HG03196 (cell line): ENCODE measurements around the gene CDK5R1.

Source experiments
- ATAC-seq: cut with Tn5 transposase; IDR thresholded peaks from one replicate; pipeline ENCODE4 v1.9.1; 2021; ENCODE audit not compliant: unreplicated experiment

CDK5R1 gene

DNA sequence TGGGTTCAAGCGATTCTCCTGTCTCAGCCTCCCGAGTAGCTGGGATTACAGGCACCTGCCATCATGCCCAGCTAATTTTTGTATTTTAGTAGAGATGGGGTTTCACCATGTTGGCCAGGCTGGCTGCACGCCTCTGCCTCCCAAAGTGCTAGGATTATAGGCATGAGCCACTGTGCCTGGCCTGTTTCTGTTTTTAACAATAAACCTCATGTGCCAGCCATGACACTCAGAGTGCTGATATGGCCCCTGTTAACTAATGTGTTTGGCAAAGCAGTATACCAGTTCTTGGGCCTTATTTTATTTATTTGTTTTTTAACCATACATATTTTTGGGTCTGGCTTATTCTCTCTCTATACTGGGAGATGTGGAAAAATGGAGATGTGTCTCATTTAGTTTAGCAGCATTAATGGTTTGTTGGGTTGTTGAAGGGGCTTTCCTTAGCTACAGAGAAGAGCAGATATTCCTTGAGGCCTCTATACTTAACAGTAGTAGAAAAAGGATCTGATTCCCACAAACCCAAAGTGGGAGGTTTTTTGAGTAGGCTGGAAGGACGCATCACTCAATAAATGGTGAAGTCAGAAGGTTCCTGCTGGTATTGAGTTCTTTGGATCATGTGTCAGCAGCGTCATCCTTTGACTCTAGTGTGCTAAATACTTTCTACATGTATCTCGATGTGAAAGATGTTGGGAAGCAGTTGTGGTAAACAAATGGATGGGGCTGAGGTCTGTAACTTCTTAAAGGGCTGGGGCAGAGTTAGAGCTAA is 16.2 kb upstream of the CDK5R1 start:
- no peak for ATAC-seq

DNA sequence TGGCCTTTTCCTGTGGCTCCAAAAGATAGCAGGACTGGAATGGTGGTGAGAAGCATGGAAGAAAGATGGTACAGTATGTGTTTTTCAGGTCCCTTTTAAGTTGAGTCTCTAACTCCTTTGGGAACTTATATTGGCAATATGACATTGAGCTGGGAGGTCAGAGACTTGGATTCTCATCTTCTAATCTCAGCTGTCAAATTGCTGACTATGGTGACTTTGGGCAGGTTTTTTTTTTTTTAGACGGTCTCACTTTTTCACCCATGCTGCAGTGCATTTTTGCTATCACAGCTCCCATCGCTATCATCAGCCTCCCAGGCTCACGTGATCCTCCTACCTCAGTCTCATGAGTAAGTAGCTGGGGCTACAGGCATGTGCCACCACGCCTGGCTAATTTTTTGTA is 15.1 kb upstream of the CDK5R1 start:
- no peak for ATAC-seq

DNA sequence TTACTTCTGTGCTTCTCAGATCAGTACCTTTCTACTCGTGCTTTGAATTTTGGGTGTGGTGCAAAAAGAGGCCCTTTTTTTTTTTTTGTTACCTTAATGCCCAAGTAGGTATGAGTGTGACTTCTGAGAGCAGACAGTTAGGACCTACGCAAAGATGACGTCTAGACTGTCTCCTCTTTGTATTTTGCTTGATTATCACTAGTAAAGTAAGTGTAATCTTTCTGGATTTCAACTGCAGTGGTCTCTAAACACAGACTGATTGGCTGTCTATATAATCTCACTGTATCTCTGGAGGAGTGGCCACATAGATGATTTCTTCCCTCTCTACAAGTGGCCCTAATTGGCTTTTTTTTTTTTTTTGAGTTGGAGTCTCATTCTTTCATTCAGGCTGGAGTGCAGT is 11.5 kb upstream of the CDK5R1 start:
- ATAC-seq: no peak

DNA sequence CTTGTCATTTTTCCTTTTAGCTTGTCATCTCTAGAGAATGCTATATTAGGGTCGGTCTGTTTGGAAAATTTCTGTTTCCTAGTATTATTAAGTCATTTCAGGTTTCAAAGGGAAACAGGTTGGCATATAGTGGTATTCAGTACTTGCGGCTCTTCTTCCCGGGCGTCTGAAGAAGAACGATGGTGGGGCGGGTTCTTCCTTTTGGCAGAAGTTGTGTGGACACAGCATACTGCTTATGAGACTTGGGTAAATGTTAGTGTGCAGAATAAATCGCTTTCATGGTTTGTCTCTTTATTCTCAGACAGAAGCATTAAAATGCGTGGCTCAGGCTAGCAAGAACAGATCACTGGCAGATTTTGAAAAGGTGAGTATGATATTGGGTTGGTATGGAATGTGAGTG is 9.6 kb upstream of the CDK5R1 start:
- ATAC-seq: no peak

DNA sequence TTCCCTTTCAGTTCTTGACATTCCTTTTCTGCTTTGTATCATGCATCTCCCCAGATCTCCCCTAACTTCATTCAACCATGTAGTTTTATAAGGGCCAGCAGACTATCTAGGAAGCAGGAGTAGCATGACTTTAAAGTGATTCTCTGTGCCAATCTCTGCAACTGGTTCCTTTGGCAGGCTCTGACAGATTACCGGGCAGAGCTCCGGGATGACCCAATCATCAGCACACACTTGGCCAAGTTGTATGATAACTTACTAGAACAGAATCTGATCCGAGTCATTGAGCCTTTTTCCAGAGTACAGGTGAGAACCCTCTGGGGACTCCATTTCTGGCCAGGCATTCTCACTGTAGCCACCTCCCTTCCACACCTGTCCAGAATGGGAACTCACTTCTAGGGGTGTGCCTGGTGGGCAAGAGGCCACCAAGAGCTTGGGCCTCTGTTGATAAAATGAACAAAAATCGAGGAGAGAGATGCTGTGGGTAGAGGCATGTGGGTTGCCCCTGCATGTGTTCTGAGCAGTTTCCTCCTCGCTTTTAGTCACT is 7.6 kb upstream of the CDK5R1 start:
- no peak for ATAC-seq

DNA sequence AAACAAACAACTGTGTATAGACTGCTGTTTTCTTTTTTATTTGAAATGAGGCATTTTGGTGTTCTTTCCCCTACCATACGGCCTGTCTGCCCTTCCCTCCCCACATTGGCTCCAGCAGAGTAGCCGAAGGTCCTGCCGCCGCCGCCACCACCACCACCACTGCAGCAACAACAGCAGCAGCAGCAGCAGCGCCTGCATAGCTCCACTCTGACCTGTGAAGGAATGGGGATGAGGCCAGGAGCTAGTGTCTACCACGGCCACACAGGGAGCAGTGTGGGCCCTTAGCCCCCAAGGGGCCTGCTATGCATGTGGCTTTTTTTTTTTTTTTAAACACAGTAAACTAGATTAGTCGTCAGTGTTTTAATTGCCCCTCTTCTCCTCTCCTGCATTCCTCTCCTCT is 5.6 kb upstream of the CDK5R1 start:
- ATAC-seq: no peak

DNA sequence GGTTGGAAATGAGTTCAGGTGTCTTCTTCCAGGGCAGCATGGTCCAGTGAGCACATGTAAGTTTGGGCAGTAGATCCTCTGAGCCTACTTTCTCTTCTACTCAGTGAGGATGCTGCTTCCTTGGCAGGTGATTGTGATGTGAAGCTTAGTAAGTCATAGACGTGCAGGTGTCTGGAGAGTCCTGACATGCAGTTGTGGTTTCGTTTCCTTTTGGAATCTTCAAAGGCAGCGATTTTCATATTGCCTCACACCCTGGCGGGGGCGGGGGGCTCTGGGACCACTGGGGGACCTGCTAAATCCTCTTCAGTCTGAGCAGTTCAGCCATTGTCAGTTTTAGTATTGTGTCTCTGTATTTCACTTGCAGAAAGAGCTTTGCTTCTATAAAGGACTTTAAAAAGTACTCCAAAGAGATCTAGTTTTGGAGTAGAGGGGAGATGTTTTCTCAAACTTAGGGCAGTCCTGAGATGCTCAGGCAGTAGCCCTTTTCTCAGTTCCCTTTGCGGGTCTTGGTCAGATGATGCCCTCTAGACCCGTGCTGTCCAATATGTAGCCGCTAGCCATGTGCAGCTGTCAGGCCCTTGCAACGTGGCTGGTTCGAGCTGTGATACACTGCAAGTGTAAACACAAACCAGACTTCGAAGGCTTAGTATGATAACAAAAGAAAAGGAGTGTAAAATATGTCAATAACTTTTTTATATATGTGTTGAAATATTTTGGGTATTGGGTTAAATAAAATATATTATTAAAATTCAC is 4.0 kb upstream of the CDK5R1 start:
- ATAC-seq: no peak

DNA sequence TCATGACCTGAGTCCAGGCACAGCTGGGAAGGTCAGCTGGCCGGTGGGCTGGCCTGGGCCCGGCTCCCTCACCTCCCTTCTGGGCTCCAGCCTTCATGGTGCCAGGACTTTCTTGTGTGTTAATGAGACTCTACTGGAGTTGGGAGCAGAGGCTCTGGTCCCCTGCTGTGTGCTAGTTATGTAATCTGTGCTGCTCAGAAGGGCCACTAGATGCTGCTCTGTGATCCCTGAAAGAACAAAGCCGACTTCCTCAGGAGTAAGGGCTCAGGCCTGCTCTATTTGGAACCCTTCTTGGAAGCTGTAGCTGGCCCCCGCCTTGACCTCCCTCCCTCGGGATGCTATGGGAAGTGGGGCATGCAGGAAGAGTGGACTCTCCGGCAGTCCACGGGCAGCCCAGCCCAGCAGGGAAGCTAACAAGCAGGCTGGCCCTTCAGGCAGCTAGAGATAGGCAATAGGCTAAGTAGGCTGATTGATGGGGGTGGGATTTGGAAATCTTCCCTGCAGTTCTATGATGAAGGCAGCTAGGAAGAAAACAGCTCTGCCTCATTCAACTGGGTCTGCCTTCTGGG is 3.3 kb upstream of the CDK5R1 start:
- ATAC-seq: no peak

DNA sequence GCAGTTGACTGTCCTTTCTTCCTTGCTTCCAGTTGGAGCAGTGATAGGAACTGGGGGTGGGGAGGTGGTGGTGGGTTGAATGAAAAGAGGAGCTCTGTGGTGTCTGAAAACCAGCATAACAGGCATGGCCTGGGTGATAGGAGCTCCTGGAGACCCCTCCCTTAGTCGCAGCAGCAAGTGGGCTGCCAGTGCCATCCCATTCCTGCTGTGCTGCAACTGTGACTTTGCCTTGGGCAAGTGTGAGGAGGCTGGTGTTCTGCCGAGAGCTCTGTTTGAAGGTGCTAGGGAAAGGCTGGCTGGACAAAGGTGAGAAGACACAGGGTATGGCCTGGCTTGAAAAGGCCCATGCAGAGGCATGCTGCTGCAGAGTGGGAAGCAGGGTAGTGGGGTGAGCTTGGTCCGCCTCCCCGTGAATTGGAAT is 2.7 kb upstream of the CDK5R1 start:
- no peak for ATAC-seq

DNA sequence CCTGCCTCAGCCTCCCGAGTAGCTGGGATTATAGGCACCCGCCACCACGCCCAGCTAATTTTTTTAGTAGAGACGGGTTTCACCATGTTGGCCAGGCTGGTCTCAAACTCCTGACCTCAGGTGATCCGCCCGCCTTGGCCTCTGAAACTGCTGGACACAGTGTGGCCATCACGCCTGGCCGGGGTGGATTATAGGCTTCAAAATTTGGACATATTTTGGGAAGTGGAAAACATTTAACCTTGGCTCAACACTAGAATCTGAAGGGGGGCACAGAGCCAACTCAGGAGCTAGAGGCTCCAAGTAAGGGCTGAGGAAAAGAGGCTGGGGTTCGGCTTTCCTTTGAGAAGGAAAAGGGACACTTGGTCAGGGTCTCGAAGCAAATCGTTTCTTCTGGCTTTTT is 2.2 kb upstream of the CDK5R1 start:
- no peak for ATAC-seq

DNA sequence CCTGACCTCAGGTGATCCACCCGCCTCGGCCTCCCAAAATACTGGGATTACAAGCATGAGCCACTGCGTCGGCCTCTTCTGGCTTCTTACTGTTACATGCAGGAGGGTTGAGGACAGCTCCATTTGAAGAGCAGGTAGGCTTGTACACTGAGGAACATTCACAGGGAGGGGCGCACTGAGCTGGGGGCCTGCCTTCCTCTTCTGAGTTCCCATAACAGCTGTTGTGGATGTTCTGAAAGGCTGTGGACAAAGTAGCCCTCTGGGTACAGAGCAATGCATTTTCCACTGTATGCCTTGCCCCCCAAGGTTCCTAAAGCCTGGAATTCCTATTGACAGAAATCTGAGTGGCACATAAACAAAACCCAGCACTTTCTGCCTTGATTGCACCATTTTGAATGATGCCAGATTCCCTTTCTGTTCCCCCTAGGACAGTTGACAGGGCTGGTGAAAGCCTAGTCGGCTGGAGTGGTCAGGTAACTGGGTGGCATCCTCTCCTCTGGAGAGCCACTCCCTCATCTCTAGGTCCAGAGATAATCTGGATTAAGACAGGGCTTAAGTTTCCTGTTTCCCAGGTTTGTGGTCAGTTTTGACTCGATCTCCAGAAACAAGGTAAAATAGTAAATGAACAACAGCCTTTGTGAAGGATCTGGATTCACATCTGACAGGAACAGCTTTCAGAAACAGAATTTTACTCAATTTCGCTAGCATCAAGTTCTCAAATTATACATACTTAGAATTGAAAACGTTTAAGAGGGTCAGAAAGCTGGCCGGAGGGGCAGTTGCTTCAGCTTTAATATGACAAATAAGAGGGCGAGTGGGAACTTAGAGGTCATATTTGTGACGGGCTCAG is 1.3 kb upstream of the CDK5R1 start:
- ATAC-seq: no peak

DNA sequence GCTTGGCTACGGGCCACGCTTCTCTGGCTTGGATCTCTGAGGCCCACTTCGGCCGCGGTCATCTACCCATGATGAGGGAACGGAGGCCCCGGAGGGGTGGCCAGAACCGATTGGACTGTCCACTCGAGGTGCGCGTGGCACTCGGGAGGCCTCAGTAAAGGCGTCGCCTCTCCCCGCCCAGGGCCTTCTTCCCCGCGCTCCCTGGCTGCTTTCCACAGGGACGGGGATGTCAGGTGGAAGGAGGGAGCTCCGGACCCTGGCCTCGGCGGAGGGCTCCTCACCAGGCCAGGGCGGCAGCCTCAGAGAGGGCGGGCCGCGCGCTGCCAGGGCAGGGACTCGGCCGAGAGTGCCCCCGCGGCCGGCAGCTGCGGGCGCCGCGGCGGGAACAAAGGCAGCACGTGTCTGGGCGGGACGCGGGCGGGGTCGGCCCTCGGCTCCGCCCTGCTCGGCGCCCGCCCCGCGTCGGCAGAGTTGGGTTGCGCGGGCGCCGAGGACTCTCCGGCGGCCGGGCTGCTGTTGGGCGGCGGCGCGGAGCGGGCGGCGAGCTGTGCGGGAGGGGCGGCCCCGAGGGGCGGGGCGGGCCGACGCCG is 587 bp upstream of the CDK5R1 start:
- ATAC-seq: peak; percentile 42

DNA sequence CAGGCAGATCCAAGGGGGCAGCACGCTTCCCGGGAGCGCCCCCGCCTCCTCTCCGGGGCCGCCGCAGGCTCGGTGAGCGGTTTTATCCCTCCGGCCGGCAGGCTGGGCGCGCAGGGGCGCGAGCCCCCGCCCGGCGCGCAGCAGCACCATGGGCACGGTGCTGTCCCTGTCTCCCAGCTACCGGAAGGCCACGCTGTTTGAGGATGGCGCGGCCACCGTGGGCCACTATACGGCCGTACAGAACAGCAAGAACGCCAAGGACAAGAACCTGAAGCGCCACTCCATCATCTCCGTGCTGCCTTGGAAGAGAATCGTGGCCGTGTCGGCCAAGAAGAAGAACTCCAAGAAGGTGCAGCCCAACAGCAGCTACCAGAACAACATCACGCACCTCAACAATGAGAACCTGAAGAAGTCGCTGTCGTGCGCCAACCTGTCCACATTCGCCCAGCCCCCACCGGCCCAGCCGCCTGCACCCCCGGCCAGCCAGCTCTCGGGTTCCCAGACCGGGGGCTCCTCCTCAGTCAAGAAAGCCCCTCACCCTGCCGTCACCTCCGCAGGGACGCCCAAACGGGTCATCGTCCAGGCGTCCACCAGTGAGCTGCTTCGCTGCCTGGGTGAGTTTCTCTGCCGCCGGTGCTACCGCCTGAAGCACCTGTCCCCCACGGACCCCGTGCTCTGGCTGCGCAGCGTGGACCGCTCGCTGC is 832 bp downstream of the CDK5R1 start:
- no peak for ATAC-seq

DNA sequence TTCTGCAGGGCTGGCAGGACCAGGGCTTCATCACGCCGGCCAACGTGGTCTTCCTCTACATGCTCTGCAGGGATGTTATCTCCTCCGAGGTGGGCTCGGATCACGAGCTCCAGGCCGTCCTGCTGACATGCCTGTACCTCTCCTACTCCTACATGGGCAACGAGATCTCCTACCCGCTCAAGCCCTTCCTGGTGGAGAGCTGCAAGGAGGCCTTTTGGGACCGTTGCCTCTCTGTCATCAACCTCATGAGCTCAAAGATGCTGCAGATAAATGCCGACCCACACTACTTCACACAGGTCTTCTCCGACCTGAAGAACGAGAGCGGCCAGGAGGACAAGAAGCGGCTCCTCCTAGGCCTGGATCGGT is 1.4 kb downstream of the CDK5R1 start:
- no peak for ATAC-seq

DNA sequence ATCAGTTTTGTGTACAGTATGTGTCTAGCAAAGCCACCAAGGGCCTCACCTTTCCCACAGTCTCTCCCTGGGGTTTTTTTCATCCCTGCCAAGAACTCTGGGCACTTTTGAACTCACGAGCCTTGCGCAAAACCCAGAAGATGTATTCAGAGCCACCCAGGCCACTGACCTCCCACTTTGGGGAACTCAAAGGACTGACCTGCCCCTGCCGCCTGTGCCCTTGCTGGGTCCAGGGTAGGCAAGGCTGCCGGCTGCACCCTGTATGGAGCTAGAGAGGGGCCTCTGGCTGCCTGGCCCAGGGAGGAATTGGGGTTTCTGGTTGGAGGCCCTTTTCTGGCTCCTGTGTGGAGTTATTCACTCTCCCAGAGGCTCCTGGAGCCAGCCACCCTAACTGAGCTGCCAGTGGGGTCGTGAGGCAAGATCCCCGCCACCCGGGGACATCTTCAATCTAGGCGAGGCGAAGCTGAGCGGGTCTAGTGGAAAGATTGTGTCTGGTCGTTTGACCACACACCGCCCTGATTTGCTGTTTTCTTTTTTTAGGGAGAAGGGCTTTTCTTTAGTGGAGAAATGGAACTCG is 1.9 kb downstream of the CDK5R1 start:
- ATAC-seq: no peak

DNA sequence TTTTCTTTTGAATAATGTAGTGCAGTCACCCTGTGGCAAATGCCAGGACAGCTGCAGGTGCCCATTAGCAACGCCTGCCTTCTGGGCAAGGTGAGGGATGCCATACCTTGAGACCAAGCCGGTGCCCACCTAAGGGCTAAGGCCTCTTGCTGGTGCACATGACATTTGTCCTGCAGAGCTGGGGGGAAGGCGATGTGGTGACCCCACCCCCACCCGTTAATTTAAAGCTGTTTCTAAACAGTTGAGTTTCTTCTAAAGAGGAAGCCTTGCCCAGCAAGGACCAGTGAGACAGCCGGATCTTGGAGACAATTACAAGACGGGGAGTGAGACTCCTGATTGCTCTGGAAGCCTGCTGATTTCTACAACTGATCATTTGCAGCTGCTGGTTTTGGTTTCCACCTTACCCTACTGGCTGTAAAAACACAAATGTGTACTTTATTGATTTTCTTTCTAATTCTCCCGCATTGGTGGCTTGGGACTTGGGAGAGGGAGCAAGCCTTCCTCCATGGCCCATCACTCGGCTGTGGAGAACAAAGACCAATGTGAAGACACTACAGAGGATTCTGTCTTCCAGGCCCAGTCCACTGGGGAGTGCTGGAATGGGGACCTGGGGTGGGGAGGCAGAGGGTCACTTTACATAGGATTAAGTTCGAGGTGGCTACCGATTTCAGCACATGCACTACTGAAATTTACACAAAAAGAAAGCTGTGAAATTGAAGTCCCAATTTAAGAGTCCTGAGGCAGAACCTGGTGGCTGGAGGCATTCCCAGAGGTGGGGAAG is 2.7 kb downstream of the CDK5R1 start:
- ATAC-seq: no peak

DNA sequence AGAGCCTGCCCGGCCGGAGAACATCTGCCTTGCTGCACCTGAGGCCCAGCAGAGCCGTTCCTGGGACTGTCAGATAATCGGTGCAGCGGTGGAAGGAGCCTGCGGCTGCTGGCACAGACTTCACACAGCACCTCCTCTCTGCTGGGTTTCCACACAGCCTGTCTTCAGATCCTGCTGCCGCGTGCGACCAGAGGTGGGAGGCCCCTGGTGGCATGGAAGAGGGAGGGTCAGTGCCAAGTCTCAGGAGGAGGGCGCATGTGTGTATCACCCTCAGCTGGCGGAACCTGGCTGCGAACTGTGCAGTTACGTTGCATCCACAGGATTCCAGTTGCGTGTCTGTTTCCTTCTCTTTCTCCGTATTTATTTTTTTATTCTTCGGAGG is 3.3 kb downstream of the CDK5R1 start:
- no peak for ATAC-seq

DNA sequence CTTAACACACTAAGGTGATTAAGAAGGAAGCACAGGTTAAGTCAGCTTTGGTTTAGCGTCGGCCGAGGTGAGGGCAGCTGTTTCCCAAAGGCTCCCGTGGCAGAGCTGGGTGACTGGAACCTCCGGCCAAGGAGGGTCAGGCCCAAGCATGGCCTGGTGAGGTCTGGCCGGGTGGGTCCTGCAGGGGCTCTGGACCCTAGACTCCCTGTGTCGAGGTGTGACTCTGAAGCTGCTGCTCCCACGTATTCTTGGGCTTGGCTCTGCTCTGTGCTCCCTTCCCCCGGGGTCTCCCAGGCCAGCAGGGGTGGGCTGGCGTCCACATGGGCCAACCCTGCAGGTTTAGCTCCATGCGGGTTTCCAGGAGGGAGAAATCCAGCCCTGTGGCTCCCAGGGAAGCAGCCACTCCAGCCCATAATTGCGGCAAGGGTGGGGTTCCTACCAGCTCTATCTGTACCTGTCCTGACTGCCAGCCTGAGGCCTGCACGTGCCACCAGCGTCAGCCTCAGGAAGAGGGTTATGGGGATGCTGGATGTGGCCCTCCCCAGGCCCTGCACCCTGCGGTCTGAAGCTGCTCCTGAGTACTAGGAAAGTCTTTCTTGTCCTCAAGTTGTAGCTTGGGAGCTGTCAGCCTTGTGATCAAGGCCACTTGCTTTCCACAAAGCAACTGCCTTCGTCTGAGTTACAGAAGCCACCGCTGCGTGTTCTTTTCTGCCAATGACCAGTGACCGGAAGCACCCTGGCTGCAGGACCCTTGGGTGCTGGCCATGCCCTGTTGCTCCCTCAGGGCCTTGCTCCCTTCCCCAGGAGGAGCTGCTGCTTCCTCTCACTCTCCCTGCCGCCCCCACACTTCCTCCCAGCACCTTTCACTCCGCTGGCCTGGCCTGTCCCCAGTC is 4.8 kb downstream of the CDK5R1 start:
- ATAC-seq: no peak
